Measurements from ENCODE around the gene ZFP69B. TPM values are rescaled to one million over a fixed set of nuclear protein-coding genes. Genes with fewer than 3 reads are reported as not detected.
A peak's percentile ranks its signal among the peaks of the same experiment; 100 is the strongest.

Gene ZFP69B
- polyA plus RNA-seq (ENCODE audit: insufficient read length in 3 of 3): 1 to 10 TPM; 5.3 to 6.8 (median 5.5) TPM

GRCh38 chr1:40449684-40450494 is at the start of gene ZFP69B:
ZFP69B (plus strand) TSS chr1:40450476; CDS start chr1:40450962, 486 bp downstream.
- peak; percentile 80 to 86 (median 85) for DNase-seq (ENCODE audit: low read depth in 3 of 3, low spot score in 2 of 3)

GRCh38 chr1:40401473-40402201 is 48.6 kb upstream of the ZFP69B start:
- DNase-seq (ENCODE audit: low read depth in 3 of 3, low spot score in 2 of 3): no peak

GRCh38 chr1:40404670-40405462 is 45.4 kb upstream of the ZFP69B start:
- DNase-seq (ENCODE audit: low read depth in 3 of 3, low spot score in 2 of 3): peak in 2 of 3 donors; percentile 34 to 45

- no peak for DNase-seq (ENCODE audit: low read depth in 3 of 3, low spot score in 2 of 3)
Observed at GRCh38 chr1:40405812-40406211, 44.5 kb upstream of the ZFP69B start.

- no peak for DNase-seq (ENCODE audit: low read depth in 3 of 3, low spot score in 2 of 3)
Observed at GRCh38 chr1:40407453-40407852, 42.8 kb upstream of the ZFP69B start.

- no peak for DNase-seq (ENCODE audit: low read depth in 3 of 3, low spot score in 2 of 3)
Observed at GRCh38 chr1:40409467-40409866, 40.8 kb upstream of the ZFP69B start.

- DNase-seq (ENCODE audit: low read depth in 3 of 3, low spot score in 2 of 3): no peak
Observed at GRCh38 chr1:40411294-40411693, 39.0 kb upstream of the ZFP69B start.

- no peak for DNase-seq (ENCODE audit: low read depth in 3 of 3, low spot score in 2 of 3)
Observed at GRCh38 chr1:40411843-40412242, 38.4 kb upstream of the ZFP69B start.

- DNase-seq (ENCODE audit: low read depth in 3 of 3, low spot score in 2 of 3): no peak
Observed at GRCh38 chr1:40413527-40414252, 36.6 kb upstream of the ZFP69B start.

GRCh38 chr1:40414331-40414730 is 35.9 kb upstream of the ZFP69B start:
- DNase-seq (ENCODE audit: low read depth in 3 of 3, low spot score in 2 of 3): no peak

- DNase-seq (ENCODE audit: low read depth in 3 of 3, low spot score in 2 of 3): no peak
Observed at GRCh38 chr1:40416709-40417108, 33.6 kb upstream of the ZFP69B start.

- no peak for DNase-seq (ENCODE audit: low read depth in 3 of 3, low spot score in 2 of 3)
Observed at GRCh38 chr1:40421431-40422384, 28.6 kb upstream of the ZFP69B start.

- no peak for DNase-seq (ENCODE audit: low read depth in 3 of 3, low spot score in 2 of 3)
Observed at GRCh38 chr1:40422630-40423263, 27.5 kb upstream of the ZFP69B start.

- no peak for DNase-seq (ENCODE audit: low read depth in 3 of 3, low spot score in 2 of 3)
Observed at GRCh38 chr1:40423264-40423642, 27.0 kb upstream of the ZFP69B start.

- DNase-seq (ENCODE audit: low read depth in 3 of 3, low spot score in 2 of 3): no peak
Observed at GRCh38 chr1:40423951-40424618, 26.2 kb upstream of the ZFP69B start.

- no peak for DNase-seq (ENCODE audit: low read depth in 3 of 3, low spot score in 2 of 3)
Observed at GRCh38 chr1:40425198-40425597, 25.1 kb upstream of the ZFP69B start.

GRCh38 chr1:40431385-40431784 is 18.9 kb upstream of the ZFP69B start:
- DNase-seq (ENCODE audit: low read depth in 3 of 3, low spot score in 2 of 3): no peak

- DNase-seq (ENCODE audit: low read depth in 3 of 3, low spot score in 2 of 3): no peak
Observed at GRCh38 chr1:40432644-40433390, 17.5 kb upstream of the ZFP69B start.

Measured in right renal cortex interstitium (tissue), 3 donors.